Head of caudate nucleus (tissue), 42 donors: ENCODE measurements around the gene CLRN3.

Source experiments
- DNase-seq, 42 donors: peaks; one replicate each; pipeline versions ENCODE4 v3.0.0 to v3.0.0-alpha.2; 2020 to 2021; ENCODE audit warnings: mixed read lengths in 7 of 42
- intact Hi-C: fragments of 100-400 bp; cut with DNase I; formaldehyde crosslinking; loops from one replicate; pipeline ENCODE4 v1.15.0; 2022

CLRN3 gene, protein sequence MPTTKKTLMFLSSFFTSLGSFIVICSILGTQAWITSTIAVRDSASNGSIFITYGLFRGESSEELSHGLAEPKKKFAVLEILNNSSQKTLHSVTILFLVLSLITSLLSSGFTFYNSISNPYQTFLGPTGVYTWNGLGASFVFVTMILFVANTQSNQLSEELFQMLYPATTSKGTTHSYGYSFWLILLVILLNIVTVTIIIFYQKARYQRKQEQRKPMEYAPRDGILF

DNA sequence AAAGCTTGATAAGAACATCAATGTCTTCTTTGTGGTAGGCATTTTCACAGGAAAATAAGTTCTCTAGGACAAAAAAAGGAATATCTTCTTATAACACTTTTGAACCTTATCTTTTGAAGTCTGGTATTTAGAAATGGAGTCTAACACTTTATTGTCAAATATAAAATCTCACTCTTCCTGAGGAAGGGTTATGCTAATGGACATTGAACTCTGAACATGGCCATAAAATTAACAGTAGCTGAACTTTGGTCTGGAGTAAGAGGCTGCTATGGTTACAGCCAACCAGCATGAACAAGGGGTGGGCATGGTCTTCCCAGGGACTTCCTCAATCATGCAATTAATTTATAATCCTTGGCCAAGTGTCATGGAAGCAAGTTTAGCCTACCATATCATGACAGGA lies at the start of gene CLRN3:
Gene CLRN3, minus strand, starts transcription at position 199 of the 400 bp plus-strand sequence. Its CDS starts 157 bp downstream, at position 42.
- DNase-seq: peak in 1 of 42 donors; percentile 8
- intact Hi-C loops: no loop called here

DNA sequence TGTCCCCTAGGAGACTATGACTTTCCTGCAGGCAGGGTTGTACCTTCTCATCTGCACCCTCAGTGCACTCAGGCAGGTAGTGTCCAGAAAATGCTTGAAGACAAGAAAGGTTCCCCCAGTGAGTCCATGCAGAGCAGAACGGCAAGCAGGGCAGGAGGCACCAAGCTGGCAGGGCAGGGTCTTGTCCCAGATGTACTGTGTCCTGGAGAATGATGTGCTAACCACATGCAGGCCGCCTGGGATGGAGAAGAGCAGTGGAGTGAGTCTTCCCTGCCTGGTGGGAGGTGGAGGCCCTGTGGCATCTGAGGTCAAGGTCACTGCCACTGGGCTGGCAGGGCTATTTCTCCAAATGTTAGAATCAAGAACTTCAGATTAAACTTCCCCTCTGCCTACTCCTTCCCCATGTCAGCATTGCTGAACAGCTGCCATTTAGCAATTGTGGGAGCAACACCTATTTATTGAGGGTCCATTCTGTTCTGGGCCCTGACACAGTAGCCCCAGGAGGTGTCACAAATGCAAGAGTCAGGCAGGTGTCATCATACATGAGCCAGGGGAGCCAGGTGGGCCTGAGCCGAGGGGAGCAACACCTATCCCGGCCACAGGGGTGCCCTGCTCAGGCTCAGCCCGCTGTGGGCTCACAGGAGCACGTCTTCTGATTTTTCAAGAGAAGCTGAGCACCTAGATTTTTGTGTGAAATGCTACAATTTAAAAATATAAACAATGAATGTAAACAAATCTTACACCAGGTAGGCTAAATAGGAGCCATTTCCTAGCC lies 48.3 kb upstream of the CLRN3 start:
- intact Hi-C loops: no loop called here
- peak in 1 of 42 donors; percentile 40 for DNase-seq

DNA sequence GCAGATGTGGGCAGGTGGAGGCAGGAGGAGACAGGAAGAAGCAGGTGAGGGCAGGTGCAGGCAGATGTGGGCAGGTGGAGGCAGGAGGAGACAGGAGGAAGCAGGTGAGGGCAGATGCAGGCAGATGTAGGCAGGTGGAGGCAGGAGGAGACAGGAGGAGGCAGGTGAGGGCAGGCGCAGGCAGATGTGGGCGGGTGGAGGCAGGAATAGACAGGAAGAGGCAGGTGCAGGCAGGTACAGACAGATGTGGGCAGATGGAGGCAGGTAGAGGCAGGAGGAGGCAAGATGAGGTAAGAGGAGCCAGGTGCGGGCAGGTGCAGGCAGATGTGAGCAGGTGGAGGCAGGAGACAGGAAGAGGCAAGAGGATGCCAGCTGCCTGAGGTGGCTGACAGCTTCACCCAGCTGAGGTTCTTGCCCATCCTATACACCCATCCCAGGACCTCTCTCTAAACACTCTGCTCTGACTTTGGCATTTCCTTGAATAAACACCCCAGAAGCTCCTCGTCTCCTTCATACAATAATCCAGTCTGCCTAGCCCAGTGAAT lies 47.1 kb upstream of the CLRN3 start:
- intact Hi-C loops: no loop called here
- no peak for DNase-seq

DNA sequence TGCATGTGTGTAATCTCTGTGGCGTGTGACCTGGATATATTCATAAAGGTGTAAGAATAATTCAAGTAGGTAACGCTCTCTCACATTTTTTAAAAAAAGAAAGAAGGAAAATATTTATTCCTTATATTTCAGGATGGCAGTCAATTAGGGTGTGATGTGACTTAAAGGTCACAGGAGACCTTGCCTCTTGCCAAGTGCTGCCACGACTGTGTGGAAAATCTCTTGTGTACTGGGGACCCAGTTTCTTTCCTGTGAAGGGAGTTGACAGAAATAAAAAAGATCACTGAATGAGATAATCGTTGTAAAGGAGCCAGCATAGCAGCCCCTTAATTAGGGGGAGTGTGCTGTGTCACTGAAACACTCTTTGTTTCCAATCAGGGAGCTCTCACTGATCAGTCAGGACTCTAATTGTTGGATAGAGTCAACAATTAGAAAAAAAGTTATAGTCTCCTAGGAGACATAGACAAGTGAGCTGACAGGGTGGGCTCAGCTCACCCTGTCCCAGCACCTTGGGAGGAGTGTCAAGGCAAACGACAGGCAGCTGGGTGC lies 45.2 kb upstream of the CLRN3 start:
- intact Hi-C loops: no loop called here
- peak in 1 of 42 donors; percentile 46 for DNase-seq

DNA sequence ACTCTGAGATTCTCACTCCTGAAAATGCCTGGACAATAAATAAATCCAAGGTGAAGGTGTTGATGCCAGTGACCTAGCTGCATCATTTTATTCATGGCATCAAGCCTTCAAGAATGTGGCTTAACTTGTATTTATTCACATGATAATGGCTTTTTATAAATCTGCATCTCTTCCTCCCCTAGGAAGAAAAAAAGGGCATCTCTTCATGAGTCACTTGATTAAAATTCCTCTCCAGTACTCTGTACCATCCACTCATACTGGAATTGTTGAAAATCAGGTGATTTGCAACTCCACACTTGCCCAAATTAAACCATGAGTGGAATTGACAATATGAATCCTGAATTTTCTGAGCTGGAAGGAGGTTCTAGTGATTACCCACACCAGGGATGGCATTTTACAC lies 44.3 kb upstream of the CLRN3 start:
- peak in 1 of 42 donors; percentile 29 for DNase-seq
- intact Hi-C loops: no loop called here

DNA sequence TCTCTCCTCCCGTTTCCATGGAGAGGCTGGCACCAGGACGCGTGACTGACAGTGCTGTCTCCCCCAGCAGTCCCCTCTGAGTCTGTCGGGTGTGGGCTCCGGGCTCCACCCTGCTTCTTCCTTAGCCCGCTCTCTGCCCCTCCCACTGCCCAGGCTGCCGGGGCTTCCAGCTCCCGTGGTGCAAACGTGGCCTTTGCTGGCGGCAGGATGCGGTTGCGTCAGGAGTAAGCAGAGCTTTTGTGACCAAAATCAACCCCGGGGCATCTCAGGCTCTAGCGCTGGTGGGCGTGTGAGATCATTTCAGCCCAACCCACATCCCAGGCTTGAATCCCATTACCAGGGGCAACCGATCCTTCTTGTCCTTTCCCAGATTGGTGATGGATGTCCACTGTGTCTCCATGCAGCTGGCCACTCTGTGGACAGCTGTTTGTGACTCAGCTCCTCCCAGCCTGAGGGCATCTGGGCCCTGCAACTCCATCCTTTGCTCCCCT lies 42.4 kb upstream of the CLRN3 start:
- intact Hi-C loops: no loop called here
- peak in 28 of 42 donors; percentile 25 to 64 (median 44) for DNase-seq

DNA sequence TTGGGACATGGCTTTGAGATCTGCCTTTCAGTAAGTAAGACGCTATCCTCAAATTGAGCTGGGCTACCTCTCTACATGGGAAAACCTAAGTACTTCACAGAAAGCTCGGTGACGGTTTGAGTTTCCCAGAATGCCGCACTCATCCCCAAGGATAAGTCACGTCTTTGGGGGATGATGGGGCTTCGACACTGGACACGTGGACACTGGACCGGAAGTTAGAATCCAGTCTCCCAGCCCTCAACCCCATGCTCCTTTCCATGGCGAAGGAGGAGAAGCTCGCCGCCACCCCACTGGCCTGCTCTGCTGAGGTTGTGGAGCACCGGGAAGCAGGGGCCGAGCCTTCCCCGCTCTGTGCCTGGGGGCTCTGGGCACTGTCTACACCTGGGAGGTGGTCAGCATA lies 41.6 kb upstream of the CLRN3 start:
- DNase-seq: no peak
- intact Hi-C loops: no loop called here

DNA sequence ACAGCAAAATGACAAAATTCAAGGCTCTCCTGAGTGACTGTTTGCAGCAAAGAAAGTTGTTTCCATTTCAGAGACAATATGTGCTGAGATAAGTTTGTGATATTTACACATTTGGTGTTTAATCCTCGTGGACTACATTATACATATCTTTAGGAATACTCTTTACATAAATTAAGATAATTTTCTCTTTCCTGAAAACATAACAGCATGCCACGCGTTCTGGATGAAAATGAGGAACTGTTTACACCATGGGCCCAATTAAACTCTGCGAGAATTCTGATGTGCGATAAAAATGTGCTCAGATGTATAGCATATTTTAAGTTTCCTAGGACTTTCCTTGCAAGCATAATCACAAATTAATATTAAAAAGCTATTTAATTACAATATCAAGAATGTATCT lies 40.5 kb upstream of the CLRN3 start:
- intact Hi-C loops: no loop called here
- DNase-seq: no peak

DNA sequence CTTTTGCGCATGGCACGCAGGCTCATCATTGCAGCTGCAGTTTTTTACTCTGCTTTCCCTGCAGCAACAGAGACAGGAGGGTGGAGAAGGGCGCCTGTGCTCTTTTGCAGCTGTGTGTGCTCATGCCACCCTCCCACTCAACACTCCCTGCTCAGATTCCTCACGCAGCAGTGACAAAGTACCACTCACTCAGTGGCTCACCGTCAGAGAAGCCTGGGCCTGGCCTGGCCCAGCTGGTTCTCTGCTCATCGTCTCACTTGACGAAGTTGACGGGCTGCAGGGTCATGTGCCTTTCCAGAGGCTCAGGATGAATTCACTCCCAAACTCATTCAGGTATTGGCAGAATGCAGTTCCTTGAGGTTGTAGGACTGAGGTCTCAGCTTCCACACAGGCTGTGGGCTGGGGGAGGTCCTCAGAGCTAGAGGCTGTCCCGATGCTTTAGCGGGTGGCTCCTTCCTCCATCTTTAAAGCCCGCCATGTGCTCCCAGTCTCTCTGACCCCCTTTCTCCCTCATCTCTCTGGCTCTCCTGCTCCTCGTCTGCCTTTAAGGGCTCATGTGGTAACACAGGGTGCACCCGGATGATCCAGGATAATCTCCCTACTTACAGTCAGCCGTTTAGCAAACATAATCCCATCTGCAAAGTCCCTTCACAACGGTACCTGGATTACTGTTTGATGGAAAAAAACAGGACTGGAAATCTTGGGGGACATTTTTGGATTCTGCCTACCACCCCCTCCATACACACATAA lies 40.0 kb upstream of the CLRN3 start:
- intact Hi-C loops: no loop called here
- DNase-seq: peak in 5 of 42 donors; percentile 22 to 48 (median 37)

DNA sequence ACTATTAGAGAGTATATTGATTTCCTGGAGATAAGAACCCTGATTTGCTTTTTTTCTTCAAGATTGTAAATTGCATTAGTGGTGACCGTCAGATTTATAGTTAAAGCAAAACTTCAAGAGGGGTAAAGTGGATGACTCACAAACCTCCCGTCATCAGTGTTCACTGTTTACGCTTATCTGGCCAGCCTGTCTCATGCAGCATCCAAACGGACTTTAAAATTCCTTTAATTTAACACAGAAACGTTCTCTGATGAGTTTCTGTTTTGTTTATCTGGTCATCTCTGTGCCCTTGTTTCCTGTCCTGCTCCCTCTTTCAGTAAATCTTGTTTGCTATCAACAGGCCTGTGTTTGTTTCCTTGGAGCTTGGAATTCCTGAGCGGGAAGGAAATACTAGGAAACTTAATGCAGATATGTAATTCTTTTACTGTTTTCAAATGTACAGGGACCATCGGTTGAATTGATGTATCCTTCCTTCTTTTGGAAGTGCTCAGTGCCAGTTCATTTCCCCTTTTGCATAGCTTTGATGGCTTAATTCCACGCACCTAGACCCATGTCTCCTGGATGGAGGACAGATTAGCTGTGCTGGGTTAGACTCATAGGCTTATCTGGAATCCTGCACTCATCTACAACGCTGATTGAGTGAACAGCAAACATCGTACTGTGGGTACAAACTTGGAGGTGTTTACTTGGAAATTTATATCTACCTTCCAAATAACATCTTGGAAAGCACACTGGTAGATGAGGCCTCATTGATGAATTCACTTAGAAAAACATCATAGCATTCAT lies 35.5 kb upstream of the CLRN3 start:
- no peak for DNase-seq
- intact Hi-C loops: no loop called here

DNA sequence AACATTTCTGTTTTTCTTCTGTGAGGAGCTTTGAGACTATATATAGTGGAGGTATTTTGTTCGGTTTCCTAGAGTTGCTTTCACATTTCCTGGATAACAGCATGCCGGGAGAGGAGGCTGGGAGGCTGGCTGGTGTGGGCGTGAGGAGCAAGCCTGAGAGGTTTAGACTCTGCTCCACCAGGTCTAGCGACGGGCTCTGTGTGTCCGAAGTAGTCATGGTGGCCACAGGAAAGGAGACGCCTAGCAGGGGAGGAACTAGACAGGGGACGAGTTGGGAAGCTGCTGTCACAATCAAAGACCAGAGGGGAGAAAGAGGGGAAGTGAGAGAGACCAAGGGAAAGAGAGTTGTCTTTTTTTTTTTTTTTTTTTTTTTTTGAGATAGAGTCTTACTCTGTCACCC lies 33.7 kb upstream of the CLRN3 start:
- intact Hi-C loops: no loop called here
- DNase-seq: peak in 15 of 42 donors; percentile 28 to 61 (median 41)

DNA sequence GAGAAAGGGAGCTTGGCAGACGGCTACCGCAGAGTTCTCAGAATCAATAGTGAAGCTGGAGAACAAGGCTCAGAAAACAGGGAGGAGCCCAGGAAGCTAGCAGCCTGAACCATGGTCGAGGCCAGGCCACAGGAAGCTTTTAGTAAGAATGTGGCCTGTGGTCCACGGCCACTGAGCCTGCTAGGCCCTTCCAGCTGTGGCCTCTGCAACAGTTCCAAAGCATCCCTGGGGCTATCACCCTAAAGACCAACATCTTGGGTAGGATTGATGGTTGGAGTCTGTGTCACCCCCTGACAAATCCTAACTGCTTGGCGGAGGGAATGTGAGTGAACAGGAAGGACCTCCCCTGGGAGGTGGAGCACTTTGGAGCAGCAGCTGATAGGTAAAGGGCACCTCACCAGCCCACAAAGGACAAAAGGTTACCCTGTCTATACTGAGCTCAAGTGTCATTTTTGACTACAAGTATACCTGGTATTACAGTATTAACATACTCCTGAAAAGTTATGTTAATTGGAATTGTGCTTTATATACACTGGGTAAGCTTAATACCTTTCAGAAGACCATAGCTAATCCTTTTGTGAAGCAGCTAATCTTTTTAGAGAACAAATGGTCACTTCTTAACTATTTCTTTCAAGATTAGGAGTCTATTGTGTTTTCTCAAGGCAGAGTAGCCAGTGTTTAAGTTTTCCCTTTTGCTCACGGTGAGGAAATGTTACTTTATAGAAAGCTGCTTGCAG lies 32.9 kb upstream of the CLRN3 start:
- intact Hi-C loops: no loop called here
- DNase-seq: no peak

DNA sequence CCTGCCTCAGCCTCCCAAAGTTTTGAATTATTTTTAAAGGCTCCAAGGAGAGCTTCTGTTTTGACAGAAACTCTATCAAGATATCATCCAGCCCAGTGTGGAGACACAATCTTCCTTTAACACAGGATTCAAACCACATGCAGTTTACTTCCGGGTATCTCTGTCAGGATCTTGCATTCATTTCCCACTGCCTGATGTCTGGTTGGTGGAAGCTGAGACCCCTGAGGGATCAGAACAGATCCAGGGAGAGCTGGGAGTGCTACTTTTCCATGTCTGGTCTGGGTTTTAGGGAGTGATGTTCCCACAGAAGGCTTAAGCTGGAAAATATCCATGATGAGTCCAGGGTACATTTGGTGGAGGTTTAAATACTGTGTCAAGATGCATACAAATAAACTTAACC lies 30.9 kb upstream of the CLRN3 start:
- DNase-seq: no peak
- intact Hi-C loops: no loop called here

DNA sequence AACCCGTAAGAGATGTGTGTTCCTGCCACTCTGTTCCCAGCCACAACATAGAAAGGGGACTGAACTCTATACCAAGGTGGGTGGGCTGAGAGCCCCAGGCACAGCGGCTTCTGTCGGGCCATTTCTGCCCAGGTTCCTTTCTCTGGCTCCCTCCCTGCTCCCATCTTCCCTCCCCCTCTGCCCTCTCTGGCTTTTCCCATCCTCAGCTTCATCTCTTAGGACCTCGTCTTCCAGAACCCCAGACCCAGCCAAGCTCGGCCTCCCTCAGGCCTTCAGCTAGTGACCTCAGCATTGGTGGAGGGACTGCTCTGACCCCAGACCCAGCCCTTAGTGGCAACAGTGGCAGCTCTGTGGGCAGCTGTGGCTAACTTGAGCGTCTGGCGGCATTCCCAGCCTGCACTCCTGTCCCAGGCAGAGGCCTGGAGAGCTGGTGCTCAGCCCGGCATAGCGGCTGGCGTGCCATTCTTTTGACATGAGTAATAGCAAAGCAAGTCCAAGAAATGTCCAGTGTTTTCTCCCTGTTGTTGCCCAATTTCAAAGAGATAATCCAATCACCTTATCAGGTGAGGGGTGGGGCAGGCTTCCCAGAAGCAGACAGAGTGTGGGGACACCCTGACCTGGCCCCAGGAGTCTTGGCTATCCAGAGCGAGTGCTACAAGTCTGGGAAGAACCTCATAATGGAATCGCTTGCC lies 30.1 kb upstream of the CLRN3 start:
- intact Hi-C loops: no loop called here
- DNase-seq: peak in 31 of 42 donors; percentile 9 to 76 (median 57)

DNA sequence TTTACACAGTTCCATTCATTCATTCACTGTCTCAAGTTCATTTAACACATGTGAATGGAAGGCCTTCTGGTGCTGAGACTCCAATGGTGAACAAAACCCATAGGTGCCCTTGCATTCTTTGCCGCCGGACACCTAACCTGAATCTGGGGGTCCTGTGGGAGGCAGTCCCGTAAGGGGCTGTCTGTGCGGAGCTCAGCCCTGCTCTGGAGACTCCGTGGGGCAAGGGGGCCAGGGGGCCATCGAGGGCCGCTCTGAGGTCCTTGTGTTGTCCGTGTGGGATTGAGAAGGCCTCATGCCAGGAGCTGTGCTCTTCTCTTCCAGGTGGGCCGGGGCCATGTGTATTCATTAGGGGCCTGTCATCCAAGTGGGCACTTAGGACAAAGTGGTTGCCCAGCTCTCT lies 29.5 kb upstream of the CLRN3 start:
- intact Hi-C loops: no loop called here
- DNase-seq: peak in 2 of 42 donors; percentile 14 to 21

DNA sequence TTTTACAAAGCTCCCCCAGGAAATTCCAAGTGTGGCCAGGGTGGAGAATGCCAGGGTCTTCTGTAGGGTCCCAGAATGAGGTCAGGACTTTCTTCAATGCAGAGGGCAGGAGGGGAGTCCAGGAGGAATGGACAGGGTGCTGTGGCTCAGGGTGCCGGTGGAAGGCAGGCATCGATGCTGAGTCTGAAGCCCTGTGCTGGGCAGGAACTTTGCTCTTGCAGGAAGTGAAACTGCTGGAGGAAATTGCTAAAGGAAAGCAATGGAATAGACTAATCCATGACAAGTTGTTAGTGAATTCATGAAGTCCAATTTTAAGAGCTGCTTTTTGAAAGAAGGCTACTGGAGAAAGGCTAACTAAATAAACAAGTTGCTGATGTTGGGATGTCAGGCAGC lies 29.0 kb upstream of the CLRN3 start:
- peak in 2 of 42 donors; percentile 42 to 44 for DNase-seq
- intact Hi-C loops: no loop called here

DNA sequence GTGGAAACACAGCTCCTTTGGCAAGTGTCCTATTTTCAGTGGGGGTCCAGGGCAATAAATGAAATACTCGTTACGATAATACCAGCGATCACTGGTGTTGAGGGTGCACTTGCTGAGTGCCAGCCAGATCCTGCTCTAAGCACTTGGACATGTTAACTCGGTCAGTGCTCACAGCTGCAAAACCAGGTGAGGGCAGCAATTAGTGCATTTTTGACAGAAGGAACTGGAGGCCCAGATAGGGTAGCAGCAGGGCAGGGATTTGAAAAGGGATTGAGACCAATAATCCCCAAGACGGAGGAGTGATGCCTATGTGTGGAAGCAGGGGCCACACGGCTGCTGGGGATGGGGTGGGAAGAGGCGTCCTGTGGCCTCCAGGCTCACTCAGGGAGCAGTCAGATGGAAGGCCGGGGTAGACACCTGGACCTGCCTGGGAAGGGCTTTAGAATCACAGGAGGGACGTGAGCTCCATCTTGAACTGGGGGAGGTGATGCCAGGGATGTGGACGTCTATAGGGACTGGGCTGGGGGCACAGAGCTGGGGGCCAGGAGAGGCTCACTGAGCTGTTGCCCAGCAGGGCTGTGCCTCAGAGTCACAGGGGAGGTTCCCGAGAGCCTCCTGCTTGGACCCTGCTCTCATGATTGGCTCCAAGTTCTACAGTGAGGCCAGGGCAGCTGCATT lies 28.5 kb upstream of the CLRN3 start:
- intact Hi-C loops: no loop called here
- DNase-seq: peak in 3 of 42 donors; percentile 16 to 39 (median 34)
